GM23338 (cell line): Measurements from ENCODE around the gene HOXA9. TPM values are rescaled to one million over a fixed set of nuclear protein-coding genes. Genes with fewer than 3 reads are reported as not detected.

ENCODE experiments used
- ATAC-seq: fragments of 200-7000 bp; cut with Tn5 transposase; 3 replicates; pipeline ENCODE4 v1.9.1; 2020
- DNase-seq: peaks from one replicate; pipeline ENCODE4 v3.0.0-alpha.2; 2015; ENCODE audit warnings: low spot score
- H2AFZ ChIP-seq: fragments of 200-600 bp; sonication (generic); 2 replicates; pipeline ENCODE4 v1.8.0; 2016; ENCODE audit warnings: antibody characterized with exemption, mild to moderate bottlenecking, moderate library complexity
- H3F3A ChIP-seq: fragments of 200-600 bp; sonication (generic); replicated peaks from 2 replicates; pipeline ENCODE4 v1.8.0; 2017; ENCODE audit warnings: antibody characterized with exemption, mixed run types, low read depth
- H3K27ac ChIP-seq: fragments of 200-600 bp; sonication (generic); 2 replicates; pipeline ENCODE4 v1.6.1; 2016; ENCODE audit warnings: low read depth
- H3K27me3 ChIP-seq: fragments of 200-600 bp; sonication (generic); 2 replicates; pipeline ENCODE4 v1.8.0; 2016; ENCODE audit warnings: mild to moderate bottlenecking, mixed run types, moderate library complexity; ENCODE audit not compliant: insufficient read depth
- H3K36me3 ChIP-seq: fragments of 200-600 bp; sonication (generic); 2 replicates; pipeline ENCODE4 v1.8.0; 2016; ENCODE audit warnings: mild to moderate bottlenecking; ENCODE audit not compliant: insufficient read depth
- H3K4me1 ChIP-seq: fragments of 200-600 bp; sonication (generic); 2 replicates; pipeline ENCODE4 v1.8.0; 2016; ENCODE audit warnings: mild to moderate bottlenecking, moderate library complexity; ENCODE audit not compliant: insufficient read depth
- H3K4me2 ChIP-seq: fragments of 200-600 bp; sonication (generic); 2 replicates; pipeline ENCODE4 v1.7.1; 2017; ENCODE audit warnings: mixed run types
- H3K4me3 ChIP-seq: fragments of 200-600 bp; sonication (generic); 2 replicates; pipeline ENCODE4 v1.6.1; 2016; ENCODE audit warnings: mixed run types
- H3K79me2 ChIP-seq: fragments of 200-600 bp; sonication (generic); replicated peaks from 2 replicates; pipeline ENCODE4 v1.8.0; 2017; ENCODE audit warnings: mild to moderate bottlenecking; ENCODE audit not compliant: insufficient read depth
- H3K9me2 ChIP-seq: fragments of 200-600 bp; sonication (generic); 2 replicates; pipeline ENCODE4 v1.8.0; 2017; ENCODE audit not compliant: insufficient read depth
- H4K20me1 ChIP-seq: fragments of 200-600 bp; sonication (generic); replicated peaks from 2 replicates; pipeline ENCODE4 v1.8.0; 2017; ENCODE audit warnings: mild to moderate bottlenecking; ENCODE audit not compliant: insufficient read depth
- H3K27ac Mint-ChIP-seq: 2 replicates; pipeline ENCODE4 v1.8.0; 2020; ENCODE audit warnings: inconsistent platforms, mild to moderate bottlenecking, moderate library complexity, mixed read lengths
- H3K27me3 Mint-ChIP-seq: 3 replicates; pipeline ENCODE4 v1.8.0; 2022; ENCODE audit warnings: low read depth, mild to moderate bottlenecking, moderate library complexity, mixed read lengths, inconsistent platforms; ENCODE audit not compliant: insufficient read depth, poor library complexity
- H3K36me3 Mint-ChIP-seq: 3 replicates; pipeline ENCODE4 v1.8.0; 2021; ENCODE audit warnings: low read depth, mild to moderate bottlenecking, inconsistent platforms, moderate library complexity, mixed read lengths
- H3K4me1 Mint-ChIP-seq: 3 replicates; pipeline ENCODE4 v1.8.0; 2020; ENCODE audit warnings: mild to moderate bottlenecking, inconsistent platforms, mixed read lengths
- H3K4me3 Mint-ChIP-seq: 3 replicates; pipeline ENCODE4 v1.8.0; 2021; ENCODE audit warnings: moderate library complexity, mild to moderate bottlenecking, inconsistent platforms, mixed read lengths
- H3K9me3 Mint-ChIP-seq: 3 replicates; pipeline ENCODE4 v1.8.0; 2020; ENCODE audit warnings: moderate library complexity, mild to moderate bottlenecking, inconsistent platforms, mixed read lengths
- CREB1 ChIP-seq: fragments of 250-450 bp; sonication (Bioruptor Pico); IDR thresholded peaks from 2 replicates; pipeline ENCODE4 v1.5.0; 2020; ENCODE audit warnings: low read depth, mild to moderate bottlenecking, moderate library complexity
- EZH2 ChIP-seq: fragments of 200-600 bp; sonication (generic); IDR thresholded peaks from one replicate; pipeline ENCODE4 v1.8.0; 2017; ENCODE audit warnings: antibody characterized with exemption, mild to moderate bottlenecking, low read depth; ENCODE audit not compliant: unreplicated experiment
- JUNB ChIP-seq: IDR thresholded peaks from one replicate; pipeline ENCODE4 v1.6.1; 2016; ENCODE audit warnings: antibody characterized with exemption; ENCODE audit not compliant: unreplicated experiment
- polyA plus RNA-seq: library from polyadenylated mRNA; unstranded; fragments of >200 nt; fragmentation: Nextera tagmentation; extraction: Ambion mirVana; gene quantifications from 2 replicates; pipeline ENCODE4 v1.2.1, GENCODE V29; 2016
- total RNA-seq: library from RNA; depleted of rRNA; stranded (reverse); fragments of >200 nt; shearing (Covaris generic); gene quantifications from 2 replicates; pipeline ENCODE4 v1.2.3, GENCODE V29; 2014
- TF ChIP-seq, protein P1 (sequence below): IDR thresholded peaks from one replicate; pipeline ENCODE4 v1.6.1; 2018; ENCODE audit warnings: antibody characterized with exemption; ENCODE audit not compliant: unreplicated experiment
- TF ChIP-seq, protein P2 (sequence below): fragments of 250-450 bp; sonication (Bioruptor Pico); IDR thresholded peaks from 2 replicates; pipeline ENCODE4 v1.5.0; 2020; ENCODE audit warnings: mild to moderate bottlenecking, moderate library complexity

HOXA9 gene
- total and polyA plus RNA-seq, 2 experiments from 2014 or later: not detected

DNA sequence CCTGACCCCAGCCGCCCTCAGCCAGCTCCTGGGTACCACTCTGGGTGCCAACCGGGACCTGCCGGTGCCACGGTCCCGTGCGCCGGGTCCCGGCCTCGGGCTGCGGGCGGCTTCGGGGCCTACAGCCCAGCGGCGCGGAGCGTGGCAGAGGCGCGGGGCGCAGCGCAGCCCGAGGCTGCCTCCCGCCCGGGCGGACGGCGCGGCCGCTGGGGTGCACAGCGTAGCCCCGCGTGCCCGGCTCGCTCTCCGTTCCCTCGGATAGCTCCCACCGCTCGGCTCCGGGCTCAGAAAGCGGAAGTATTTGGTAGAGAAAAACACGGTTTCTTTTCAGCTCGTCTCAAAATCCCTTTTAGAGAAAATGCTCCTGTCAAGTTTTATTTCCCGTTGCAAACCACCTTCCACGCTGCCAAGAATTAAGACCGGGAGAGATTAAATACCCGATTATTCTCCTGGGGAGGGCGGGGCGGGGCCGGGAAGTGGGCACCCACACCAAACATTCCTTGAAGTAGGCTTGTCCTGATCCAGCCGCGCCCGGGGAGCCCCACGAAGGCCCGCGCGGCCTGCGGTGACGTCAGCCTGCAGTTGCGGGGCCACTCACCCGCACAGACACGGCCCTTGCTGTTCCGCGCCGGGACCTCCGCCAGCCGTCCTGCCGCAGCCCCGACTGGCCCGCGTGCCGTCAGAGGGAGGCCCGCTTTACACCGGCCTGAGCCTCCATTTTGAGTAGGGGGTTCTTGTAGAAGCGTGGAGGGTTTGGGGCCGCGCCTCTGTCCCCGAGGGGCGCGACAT, 27.4 kb upstream of the HOXA9 start:
- DNase-seq (no peak), ATAC-seq (peak; percentile 23)
- H3K9me2 ChIP-seq: no peaks in the 10 kb centered on the region
- peaks cover 38% of the 10 kb centered on the region for H3K4me1 ChIP-seq
- Mint-ChIP-seq H3K27me3 (peaks cover 95% of the 10 kb centered on the region), H3K9me3 (no peaks in the 10 kb centered on the region; the same call in 2 of the 3 replicates), H3K27ac (no peak overlapping the region), H3K4me1 (peaks cover 22% of the 10 kb centered on the region), H3K36me3 (no peaks in the 10 kb centered on the region), H3K4me3 (no peak overlapping the region; the same call in 2 of the 3 replicates)
- H3K4me3 ChIP-seq: peak overlapping the region; percentile 40
- TF ChIP-seq, protein P1, sequence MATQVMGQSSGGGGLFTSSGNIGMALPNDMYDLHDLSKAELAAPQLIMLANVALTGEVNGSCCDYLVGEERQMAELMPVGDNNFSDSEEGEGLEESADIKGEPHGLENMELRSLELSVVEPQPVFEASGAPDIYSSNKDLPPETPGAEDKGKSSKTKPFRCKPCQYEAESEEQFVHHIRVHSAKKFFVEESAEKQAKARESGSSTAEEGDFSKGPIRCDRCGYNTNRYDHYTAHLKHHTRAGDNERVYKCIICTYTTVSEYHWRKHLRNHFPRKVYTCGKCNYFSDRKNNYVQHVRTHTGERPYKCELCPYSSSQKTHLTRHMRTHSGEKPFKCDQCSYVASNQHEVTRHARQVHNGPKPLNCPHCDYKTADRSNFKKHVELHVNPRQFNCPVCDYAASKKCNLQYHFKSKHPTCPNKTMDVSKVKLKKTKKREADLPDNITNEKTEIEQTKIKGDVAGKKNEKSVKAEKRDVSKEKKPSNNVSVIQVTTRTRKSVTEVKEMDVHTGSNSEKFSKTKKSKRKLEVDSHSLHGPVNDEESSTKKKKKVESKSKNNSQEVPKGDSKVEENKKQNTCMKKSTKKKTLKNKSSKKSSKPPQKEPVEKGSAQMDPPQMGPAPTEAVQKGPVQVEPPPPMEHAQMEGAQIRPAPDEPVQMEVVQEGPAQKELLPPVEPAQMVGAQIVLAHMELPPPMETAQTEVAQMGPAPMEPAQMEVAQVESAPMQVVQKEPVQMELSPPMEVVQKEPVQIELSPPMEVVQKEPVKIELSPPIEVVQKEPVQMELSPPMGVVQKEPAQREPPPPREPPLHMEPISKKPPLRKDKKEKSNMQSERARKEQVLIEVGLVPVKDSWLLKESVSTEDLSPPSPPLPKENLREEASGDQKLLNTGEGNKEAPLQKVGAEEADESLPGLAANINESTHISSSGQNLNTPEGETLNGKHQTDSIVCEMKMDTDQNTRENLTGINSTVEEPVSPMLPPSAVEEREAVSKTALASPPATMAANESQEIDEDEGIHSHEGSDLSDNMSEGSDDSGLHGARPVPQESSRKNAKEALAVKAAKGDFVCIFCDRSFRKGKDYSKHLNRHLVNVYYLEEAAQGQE: no peak
- TF ChIP-seq, protein P2, sequence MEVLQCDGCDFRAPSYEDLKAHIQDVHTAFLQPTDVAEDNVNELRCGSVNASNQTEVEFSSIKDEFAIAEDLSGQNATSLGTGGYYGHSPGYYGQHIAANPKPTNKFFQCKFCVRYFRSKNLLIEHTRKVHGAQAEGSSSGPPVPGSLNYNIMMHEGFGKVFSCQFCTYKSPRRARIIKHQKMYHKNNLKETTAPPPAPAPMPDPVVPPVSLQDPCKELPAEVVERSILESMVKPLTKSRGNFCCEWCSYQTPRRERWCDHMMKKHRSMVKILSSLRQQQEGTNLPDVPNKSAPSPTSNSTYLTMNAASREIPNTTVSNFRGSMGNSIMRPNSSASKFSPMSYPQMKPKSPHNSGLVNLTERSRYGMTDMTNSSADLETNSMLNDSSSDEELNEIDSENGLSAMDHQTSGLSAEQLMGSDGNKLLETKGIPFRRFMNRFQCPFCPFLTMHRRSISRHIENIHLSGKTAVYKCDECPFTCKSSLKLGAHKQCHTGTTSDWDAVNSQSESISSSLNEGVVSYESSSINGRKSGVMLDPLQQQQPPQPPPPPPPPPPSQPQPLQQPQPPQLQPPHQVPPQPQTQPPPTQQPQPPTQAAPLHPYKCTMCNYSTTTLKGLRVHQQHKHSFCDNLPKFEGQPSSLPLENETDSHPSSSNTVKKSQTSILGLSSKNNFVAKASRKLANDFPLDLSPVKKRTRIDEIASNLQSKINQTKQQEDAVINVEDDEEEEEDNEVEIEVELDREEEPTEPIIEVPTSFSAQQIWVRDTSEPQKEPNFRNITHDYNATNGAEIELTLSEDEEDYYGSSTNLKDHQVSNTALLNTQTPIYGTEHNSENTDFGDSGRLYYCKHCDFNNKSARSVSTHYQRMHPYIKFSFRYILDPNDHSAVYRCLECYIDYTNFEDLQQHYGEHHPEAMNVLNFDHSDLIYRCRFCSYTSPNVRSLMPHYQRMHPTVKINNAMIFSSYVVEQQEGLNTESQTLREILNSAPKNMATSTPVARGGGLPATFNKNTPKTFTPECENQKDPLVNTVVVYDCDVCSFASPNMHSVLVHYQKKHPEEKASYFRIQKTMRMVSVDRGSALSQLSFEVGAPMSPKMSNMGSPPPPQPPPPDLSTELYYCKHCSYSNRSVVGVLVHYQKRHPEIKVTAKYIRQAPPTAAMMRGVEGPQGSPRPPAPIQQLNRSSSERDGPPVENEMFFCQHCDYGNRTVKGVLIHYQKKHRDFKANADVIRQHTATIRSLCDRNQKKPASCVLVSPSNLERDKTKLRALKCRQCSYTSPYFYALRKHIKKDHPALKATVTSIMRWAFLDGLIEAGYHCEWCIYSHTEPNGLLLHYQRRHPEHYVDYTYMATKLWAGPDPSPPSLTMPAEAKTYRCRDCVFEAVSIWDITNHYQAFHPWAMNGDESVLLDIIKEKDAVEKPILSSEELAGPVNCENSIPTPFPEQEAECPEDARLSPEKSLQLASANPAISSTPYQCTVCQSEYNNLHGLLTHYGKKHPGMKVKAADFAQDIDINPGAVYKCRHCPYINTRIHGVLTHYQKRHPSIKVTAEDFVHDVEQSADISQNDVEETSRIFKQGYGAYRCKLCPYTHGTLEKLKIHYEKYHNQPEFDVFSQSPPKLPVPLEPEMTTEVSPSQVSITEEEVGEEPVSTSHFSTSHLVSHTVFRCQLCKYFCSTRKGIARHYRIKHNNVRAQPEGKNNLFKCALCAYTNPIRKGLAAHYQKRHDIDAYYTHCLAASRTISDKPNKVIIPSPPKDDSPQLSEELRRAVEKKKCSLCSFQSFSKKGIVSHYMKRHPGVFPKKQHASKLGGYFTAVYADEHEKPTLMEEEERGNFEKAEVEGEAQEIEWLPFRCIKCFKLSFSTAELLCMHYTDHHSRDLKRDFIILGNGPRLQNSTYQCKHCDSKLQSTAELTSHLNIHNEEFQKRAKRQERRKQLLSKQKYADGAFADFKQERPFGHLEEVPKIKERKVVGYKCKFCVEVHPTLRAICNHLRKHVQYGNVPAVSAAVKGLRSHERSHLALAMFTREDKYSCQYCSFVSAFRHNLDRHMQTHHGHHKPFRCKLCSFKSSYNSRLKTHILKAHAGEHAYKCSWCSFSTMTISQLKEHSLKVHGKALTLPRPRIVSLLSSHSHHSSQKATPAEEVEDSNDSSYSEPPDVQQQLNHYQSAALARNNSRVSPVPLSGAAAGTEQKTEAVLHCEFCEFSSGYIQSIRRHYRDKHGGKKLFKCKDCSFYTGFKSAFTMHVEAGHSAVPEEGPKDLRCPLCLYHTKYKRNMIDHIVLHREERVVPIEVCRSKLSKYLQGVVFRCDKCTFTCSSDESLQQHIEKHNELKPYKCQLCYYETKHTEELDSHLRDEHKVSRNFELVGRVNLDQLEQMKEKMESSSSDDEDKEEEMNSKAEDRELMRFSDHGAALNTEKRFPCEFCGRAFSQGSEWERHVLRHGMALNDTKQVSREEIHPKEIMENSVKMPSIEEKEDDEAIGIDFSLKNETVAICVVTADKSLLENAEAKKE (CRISPR knock-in tag): no peak
- TF ChIP-seq EZH2 (peak; percentile 78), CREB1 (CRISPR knock-in tag) (0 out of 2 replicates have a peak, but pooled peaks have one; percentile 1), JUNB (no peak)
- H3K27ac ChIP-seq: no peak overlapping the region
- no peak overlapping the region for H2AFZ ChIP-seq
- peaks cover 100% of the 10 kb centered on the region for H3K27me3 ChIP-seq
- peaks cover 31% of the 10 kb centered on the region for H4K20me1 ChIP-seq
- no peaks in the 10 kb centered on the region for H3K36me3 ChIP-seq
- H3F3A ChIP-seq: peaks cover 36% of the 10 kb centered on the region
- peak overlapping the region; percentile 48; the same call in 1 of the 2 replicates for H3K4me2 ChIP-seq
- no peaks in the 10 kb centered on the region for H3K79me2 ChIP-seq
